Activated gamma-delta T cell treated with Interleukin-2 at 50 U/mL for 16 hours (primary cell): ENCODE data around the gene NXPE1.

Experiments
- DNase-seq: peaks from one replicate; pipeline ENCODE4 v3.0.0-alpha.2; 2020

The NXPE1 gene

DNA sequence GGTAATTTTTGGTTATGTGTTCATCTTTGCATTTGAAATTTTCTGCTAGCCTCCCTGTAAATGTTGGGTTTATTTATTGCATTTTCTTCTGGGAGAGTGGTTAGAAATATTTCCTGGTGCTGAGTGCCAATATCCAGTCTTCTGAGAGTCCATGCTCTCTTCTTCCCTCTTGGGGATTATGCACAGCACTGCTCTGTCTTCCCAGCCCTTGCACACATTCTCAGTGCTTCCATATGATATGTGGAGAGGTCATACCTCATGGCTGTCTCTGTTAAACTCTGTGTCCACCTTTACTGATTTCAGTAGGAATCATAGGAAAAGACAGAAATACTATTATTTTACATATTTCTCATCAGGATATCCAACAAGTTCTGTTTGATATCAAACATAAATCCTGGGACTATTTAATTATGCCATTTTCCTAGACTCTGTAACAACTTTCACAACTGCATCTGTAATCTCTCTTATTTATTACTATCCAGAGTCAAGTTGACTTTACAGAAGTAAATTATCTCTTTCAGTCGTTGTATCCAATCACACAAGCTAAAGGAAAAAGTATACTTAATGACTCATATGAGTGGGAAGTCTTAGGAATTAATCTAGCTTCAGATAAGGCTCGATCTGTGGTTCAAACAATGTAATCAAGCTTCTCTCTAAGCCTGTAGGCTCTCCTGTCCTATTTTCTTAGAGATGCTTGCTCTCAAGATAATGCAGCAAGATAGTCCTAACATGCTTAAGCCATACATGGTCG, 2.7 kb upstream of the NXPE1 start:
- no peak for DNase-seq

DNA sequence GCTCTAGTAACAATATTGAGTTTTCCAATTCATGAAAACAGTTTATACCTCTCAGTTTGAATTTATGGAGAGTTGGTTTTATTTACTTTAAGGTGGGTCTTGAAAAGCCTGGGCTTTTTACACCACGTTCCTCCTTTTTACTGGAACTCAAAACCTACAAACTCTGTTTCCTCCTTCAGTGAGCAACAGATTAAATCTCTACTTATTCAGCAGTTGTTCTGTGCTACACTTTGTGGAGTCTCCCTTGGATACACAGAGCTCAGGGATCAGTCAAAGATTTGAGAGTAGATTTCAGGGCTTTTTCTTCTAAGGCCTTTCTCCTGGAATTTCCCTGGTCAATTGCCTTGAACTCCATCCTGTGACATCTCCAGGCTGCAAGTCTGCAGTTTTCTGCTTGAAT, 3.5 kb downstream of the NXPE1 start:
- DNase-seq: no peak

DNA sequence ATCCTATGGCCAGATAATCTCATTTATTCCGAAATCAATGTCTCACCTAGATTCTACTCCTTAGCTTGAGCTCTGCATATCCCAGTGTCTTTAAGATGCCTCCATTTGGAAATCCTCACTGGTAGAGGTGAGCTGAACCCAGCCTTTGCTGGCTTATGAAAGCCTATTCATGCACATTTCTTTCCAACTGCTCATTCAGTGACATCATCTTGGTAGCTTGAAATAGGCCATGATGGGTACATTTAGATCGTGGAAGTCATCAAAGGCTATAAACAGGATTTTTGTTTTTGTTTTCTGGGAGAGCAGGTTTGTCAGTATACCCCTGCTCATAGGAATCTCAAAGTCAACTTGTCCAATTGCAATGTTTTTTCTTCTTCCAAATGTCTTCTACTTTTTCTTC, 6.0 kb downstream of the NXPE1 start:
- no peak for DNase-seq

DNA sequence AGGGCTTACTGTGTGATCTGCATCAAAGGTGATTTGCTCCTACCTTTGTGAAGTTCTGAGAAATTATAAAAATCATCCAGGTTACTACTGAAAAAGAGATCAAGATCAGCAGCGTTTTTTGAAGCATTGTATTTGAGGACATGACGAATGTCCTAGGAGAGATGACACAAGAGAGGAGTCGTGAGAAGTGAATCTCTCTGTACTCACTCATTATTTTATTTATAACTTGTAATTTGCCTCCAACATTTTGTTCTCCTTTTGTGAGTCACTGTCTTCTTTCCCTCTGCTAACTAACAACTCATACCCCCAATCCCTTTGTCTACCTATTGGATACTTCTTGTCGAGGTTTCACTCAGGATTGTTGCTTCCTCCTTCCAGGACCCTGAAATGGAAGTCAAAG, 8.6 kb downstream of the NXPE1 start:
- no peak for DNase-seq

DNA sequence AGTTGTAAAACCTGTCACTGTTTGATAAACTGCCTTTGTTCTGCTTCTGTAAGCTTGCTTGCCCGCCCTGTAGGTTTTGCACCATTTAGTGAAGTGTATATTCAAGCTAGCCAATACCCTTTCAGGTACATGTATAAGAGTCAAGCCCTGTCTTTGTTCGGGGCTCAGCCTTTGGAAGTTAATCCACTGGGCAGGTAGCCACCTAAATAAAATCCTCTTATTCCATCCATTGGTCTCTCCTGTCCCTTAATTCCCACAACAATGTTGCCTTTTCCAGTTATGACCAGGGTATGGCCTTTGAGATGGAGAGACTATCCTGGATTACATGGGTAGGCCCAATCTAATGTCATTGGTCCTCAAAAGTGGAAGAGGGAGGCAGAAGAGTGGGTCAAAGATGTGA, 34.0 kb downstream of the NXPE1 start:
- DNase-seq: no peak

DNA sequence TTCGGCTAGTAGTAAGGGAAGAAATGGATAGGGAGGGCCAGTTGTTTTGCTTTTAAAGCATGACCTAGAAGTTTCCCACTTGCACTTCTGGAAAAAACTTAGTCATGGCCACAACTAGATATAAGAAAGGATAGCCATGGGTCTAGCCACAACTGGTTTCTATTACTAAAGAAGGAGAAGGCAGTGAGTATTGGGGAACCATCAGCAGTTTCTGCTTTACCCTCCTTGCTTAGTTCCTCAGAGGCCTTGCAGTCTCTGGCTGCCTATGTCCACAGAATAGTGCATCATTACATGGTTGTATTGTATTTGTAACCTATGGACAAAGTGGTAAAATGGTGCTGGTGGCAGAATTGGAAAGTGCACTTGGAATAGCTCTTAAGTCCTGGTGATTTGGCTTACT, 35.6 kb downstream of the NXPE1 start:
- DNase-seq: no peak

DNA sequence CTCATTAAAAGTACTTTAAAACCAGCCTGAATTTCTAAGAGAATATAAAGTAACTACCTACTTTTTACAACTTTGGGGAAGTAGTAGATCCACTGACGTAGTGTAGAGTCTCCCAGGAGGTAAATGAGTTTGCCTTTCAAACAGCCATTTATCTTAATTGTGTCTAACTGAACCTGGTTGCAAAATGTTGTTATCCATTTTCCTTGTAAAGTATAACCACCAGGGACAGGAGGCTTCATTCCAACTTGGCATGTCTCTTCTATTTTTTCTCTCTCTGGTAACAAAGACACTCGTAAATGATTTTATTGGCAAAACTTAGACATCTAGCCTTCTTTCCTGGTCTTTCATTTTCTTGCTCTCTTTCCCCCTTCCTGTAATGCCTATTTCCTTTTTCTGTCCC, 36.9 kb downstream of the NXPE1 start:
- DNase-seq: no peak

DNA sequence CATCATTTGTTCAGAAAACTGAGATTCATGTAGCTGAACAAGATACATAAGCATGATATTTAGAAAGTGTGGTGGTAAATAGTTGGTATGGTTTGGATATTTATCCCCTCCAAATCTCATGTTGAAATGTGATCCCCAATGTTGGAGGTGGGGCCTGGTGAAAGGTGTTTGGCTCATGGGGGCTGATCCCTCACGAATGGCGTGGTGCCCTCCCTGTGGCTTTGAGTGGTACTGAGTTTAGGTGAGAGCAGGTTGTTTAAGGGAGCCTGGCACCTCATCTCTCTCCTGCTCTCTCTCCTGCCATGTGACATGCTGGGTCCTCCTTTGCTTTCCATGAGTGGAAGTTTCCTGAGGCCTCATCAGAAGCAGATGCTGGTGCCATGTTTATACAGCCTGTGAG, 48.1 kb downstream of the NXPE1 start:
- DNase-seq: no peak

DNA sequence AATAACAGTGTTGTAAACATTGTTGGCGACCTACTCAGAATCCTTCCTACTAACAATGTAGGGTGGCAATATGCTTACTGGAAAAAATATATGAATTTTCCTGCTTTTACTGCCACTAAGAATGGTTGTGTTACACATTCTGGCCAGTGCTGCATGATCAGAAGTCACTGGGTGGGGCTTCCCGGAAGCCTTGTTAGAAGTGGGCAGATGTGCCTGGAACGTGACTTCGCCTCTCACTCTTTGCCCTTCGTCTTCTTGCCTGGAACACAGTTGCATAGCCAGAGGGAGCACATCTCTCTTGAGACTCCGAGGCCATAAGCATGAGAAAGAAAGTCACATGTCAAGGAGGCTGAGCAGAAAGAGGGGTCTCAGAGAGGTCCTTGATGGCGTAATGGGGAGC, 48.6 kb downstream of the NXPE1 start:
- no peak for DNase-seq

DNA sequence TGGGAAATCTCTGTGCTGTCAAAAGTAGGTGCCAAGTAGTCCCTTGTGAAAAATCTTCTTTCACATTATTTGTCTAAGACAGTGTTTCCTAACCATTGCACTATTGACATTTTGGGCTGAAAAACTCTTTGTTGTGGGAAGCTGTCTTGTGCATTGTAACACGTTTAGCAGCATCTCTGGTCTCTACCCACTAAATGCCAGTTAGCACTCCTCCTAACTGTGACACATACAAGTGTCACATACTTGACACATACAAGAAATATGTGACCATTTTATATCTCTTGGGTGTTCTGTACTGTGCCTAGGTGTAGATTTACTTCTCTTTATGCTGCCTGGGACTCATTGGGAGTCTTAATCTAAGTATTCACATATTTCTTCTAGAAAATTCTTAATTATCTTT, 57.8 kb downstream of the NXPE1 start:
- DNase-seq: no peak

DNA sequence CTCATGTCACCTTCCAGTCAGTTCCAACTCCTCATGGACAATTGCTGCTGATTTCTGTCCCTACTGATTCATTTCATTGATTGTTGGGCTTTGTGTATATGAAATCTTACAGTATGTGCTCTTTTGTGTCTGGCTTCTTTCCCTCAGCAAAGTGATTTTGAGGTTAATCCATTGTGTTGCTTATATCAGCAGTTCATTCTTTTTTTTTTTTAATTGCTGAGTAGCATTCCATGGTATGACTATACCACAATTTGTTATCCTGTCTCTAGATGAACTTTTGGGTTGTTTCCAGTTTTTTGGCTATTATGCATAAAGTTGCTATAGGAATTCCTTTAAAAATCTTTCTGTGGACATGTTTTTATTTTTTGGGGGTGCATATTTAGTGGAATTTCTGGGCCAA, 59.9 kb downstream of the NXPE1 start:
- DNase-seq: no peak

DNA sequence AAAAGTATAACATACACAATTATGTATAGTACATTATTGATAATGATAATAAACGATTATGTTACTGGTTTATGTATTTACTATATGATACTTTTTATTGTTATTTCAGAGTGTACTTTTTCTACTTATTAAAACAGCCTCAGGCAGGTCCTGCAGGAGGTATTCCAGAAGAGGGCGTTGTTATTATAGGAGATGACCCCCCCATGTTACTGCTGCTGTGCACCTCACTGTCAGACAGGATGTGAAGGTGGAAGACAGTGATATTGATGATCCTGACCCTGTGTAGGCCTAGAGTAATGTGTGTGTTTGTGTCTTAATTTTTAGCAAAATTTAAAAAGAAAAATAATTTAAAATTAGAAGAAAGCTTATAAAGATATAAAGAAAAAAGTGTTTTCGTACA, 62.8 kb downstream of the NXPE1 start:
- DNase-seq: no peak

DNA sequence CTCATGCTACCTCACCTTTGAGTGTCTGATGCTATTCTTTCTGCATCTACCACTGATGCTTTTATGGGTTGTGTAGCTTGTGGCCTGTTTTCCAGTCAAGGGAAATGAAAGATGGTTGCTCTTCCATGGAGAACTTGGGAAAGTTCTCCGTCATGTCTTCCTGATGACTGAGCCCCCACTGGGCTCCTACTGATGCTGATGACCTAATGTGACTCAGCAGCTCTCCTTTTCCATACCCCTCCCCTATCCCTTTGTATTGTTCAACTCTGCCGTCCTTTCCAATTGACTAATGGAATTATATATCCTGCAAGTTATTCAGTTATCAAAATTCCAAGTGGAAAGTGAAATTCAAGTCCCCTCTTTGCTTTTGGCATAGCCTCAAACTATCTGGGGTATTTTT, 75.8 kb downstream of the NXPE1 start:
- no peak for DNase-seq

DNA sequence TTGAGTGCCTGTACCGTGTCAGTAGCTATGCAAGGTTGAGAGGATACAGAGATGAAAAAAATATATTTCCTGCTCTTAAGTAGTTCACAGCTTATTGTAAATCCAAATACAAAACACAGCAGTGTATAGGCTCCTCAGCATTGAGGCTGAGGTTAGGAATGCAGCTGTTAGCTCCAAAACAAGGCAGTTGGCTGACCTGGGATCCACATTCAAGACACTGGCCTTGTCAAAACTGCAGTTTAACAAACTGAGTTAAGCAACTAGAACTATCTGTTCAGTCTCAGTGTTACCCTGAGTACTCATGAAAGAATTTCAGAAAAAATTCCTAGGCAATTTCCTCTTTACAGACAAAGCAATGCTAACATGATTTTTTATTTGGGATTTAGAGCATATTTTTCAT, 77.6 kb downstream of the NXPE1 start:
- no peak for DNase-seq

DNA sequence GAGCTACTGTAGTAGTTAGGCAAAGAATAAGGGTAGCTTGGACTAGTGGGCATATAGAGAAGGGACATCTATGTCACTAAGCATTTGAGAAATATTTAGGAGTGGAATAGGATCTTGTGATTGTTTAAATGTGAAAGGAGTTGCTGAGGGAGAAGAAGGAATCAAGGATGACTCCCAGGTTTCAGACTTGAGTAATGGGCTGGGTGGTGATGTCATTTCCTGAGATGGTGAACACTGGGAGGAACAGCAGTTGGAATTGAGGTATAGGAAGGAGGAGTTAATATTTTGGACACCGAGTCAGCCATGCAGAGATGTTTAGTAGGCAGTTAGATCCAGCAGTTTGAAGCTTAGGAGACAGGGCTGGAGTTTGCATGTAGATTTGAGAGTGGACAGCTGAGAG, 80.3 kb downstream of the NXPE1 start:
- DNase-seq: no peak

DNA sequence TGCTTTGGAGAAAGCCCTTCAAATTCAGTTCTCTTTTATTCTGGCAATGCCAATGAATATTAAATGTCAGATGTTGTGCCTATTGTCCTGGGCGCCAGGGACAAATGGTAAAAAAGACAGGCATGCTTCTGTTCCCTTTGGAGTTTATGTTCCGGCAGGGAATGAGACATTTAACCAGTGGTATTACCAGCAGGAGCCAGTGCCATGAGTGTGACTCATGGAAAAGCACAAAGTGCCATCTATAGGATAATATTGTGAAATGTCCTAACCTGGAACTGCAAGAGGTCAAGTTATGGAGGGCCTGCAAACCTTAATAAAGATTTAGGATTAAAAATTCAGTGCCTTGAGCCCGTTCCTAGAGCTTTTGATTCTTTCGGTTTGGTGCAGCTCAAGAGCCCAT, 80.9 kb downstream of the NXPE1 start:
- no peak for DNase-seq

DNA sequence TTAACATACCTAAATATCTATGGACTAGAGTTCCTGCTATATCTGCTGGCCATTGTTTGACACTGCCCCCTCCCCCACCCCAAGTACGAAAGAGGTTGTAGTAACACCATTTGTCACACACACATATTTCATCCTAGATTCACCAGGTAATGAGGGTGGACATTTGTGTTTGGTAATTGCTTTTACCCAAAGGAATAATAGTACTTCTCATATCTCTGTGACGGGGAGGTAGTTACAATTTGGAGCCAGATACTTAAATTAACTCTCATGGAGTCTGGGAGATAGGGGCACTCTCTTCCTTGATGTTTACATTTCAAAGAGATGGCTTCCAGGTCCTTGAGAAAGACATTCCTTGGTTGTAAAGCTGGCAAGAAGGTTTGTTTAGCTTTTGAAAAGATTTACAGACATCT, 81.7 kb downstream of the NXPE1 start:
- DNase-seq: no peak

DNA sequence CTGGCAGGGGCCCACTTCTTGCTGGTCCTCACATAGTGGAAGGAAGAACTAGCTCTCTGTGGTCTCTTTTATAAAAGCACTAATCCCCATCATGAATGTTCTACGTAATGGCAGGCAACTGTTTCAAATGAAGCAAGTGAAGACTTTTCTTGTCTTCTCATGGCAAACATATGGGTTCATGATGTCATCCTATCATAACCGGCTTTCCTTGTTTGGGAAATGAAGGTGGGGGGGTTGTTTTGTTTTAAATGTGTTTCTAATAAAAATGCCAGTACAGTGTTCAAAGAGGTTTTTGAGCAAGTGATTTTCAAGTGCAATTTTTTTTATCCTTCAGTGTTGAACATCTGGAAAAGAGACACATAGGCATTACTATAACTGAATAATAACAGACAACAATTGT, 87.0 kb downstream of the NXPE1 start:
- DNase-seq: no peak
